Tibial nerve (tissue), 4 donors: Measurements from ENCODE around the gene ZNF699. TPM values are rescaled to one million over a fixed set of nuclear protein-coding genes. Genes with fewer than 3 reads are reported as not detected.
A peak's percentile ranks its signal among the peaks of the same experiment; 100 is the strongest.

ENCODE experiments used
- DNase-seq, 2 donors: peaks; one replicate each; pipeline ENCODE4 v3.0.0-alpha.2; 2019; ENCODE audit warnings: low spot score in 2 of 2
- H3K27ac ChIP-seq, 4 donors: fragments of 200-600 bp; sonication (generic) in 3 of 4; one replicate each; pipeline ENCODE4 v1.5.1; 2017 to 2019; ENCODE audit warnings: mild to moderate bottlenecking in 1 of 4
- H3K27me3 ChIP-seq, 2 donors: fragments of 200-600 bp; sonication (generic) in 1 of 2; one replicate each; pipeline versions ENCODE4 v1.5.1 to v1.6.0; 2017 to 2019
- H3K36me3 ChIP-seq, 3 donors: fragments of 200-600 bp; sonication (generic); one replicate each; pipeline ENCODE4 v1.5.1; 2018 to 2019
- H3K4me1 ChIP-seq, 4 donors: fragments of 200-600 bp; sonication (generic) in 3 of 4; one replicate each; pipeline ENCODE4 v1.5.1; 2017 to 2019
- H3K4me3 ChIP-seq, 4 donors: fragments of 200-600 bp; sonication (generic) in 3 of 4; one replicate each; pipeline ENCODE4 v1.5.1; 2017 to 2019; ENCODE audit warnings: mild to moderate bottlenecking in 1 of 4, moderate library complexity in 1 of 4
- H3K9me3 ChIP-seq, 4 donors: fragments of 200-600 bp; sonication (generic) in 3 of 4; one replicate each; pipeline ENCODE4 v1.5.1; 2017 to 2019
- EP300 ChIP-seq, 2 donors: sonication (generic); formaldehyde crosslinking; IDR thresholded peaks; one replicate each; pipeline ENCODE4 v1.6.1; 2017; ENCODE audit warnings: antibody characterized with exemption in 2 of 2, mild to moderate bottlenecking in 1 of 2
- POLR2A ChIP-seq, 2 donors: fragments of 450-650 bp; IDR thresholded peaks; one replicate each; pipeline ENCODE4 v1.6.1; 2017; ENCODE audit warnings: antibody characterized with exemption in 2 of 2, mild to moderate bottlenecking in 2 of 2, moderate library complexity in 2 of 2
- WGBS, 2 donors: methylation state at CpG; one replicate each; pipeline ENCODE4 v1.1.5; 2018; 5-methylcytosine and 5-hydroxymethylcytosine counted together
- total RNA-seq, 4 donors: library from RNA; depleted of rRNA; stranded (reverse); fragments of >200 nt; gene quantifications; one replicate each; pipeline ENCODE4 v1.1.0, GENCODE V29; 2016
- TF ChIP-seq, protein P1 (sequence below), 5 experiments: fragments of 200-600 bp in 3 of 5; fragments of 450-650 bp in 2 of 5; sonication (generic) in 3 of 5; IDR thresholded peaks; one replicate each; pipeline ENCODE4 v1.5.1; 2016 to 2019; ENCODE audit warnings: antibody characterized with exemption in 5 of 5, mild to moderate bottlenecking in 3 of 5, moderate library complexity in 2 of 5

The ZNF699 gene
- total RNA-seq: 10 to 100 TPM; 15.0 to 26.7 (median 22.6) TPM

GRCh38 chr19:9309139-9309973 is at the start of gene ZNF699:
Gene ZNF699, minus strand, starts transcription at chr19:9309838. Its CDS starts 4,719 bp downstream, at chr19:9305119.
- Histone ChIP-seq H3K27ac (peak within 1 kb of the TSS; percentile 77 to 99 (median 97)), H3K27me3 (no peaks in the 10 kb centered on the region), H3K4me1 (peaks cover 0 to 21% (median 7%) of the 10 kb centered on the region in 4 donors), H3K36me3 (peaks cover 0 to 28% (median 4%) of the 10 kb centered on the region in 3 donors), H3K4me3 (peak within 1 kb of the TSS; percentile 63 to 95 (median 86)), H3K9me3 (peaks cover 0 to 38% (median 3%) of the 10 kb centered on the region in 4 donors)
- WGBS, 2 donors: 1% methylated on average over 41 to 45 of the region's 63 CpGs
- peak; percentile 95 to 97 for DNase-seq
- TF ChIP-seq, protein P1, sequence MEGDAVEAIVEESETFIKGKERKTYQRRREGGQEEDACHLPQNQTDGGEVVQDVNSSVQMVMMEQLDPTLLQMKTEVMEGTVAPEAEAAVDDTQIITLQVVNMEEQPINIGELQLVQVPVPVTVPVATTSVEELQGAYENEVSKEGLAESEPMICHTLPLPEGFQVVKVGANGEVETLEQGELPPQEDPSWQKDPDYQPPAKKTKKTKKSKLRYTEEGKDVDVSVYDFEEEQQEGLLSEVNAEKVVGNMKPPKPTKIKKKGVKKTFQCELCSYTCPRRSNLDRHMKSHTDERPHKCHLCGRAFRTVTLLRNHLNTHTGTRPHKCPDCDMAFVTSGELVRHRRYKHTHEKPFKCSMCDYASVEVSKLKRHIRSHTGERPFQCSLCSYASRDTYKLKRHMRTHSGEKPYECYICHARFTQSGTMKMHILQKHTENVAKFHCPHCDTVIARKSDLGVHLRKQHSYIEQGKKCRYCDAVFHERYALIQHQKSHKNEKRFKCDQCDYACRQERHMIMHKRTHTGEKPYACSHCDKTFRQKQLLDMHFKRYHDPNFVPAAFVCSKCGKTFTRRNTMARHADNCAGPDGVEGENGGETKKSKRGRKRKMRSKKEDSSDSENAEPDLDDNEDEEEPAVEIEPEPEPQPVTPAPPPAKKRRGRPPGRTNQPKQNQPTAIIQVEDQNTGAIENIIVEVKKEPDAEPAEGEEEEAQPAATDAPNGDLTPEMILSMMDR (IDR thresholded peaks at IDR 0.05): peak in 1 of 5 experiments; percentile 22
- TF ChIP-seq EP300 (IDR thresholded peaks at IDR 0.05) (peak; percentile 65 to 86), POLR2A (IDR thresholded peaks at IDR 0.05) (peak; percentile 31 to 73)

DNA sequence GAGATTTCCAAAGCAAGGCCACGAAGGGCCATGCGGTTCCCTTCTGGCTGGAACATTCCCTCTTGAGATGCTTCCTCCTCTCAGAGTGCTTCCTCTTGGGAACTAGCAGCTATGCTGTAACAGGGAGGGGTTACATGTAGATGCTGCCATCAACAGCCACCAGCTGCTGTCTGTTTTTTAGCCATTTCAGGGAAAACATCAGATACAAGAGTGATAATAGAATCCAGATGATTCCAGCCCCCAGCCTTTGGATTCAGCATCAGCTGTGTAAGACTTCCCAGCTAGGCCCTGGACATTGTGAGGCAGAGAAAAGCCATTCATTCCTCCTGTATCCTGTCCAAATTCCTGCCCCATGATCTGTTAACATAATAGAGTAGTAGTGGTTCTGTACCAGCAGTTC is 45.0 kb upstream of the ZNF699 start:
- peaks cover 0 to 100% (median 0%) of the 10 kb centered on the region in 3 donors for H3K36me3 ChIP-seq
- 70 to 93% methylated on average over 2 of the region's 2 CpGs for WGBS, 2 donors

DNA sequence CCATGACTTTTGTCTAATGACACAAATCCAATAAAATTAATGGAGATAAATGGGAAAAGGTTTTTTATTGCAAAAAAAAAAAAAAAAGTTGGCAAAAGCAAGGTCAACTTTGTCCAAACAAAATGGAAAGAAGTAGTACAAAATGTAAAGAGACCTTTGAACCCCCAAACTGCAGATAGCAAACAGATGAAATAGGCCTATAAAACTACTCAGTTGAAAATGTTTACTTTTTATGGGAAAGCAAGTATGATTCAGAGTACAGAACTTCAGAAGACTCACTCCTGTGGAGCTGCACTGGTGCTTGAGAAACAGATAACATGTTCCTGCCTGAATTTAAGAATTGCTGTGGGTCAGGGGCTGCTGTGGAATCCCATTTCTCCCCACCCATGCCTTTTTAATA is 43.4 kb upstream of the ZNF699 start:
- Histone ChIP-seq H3K4me3 (no peak overlapping the region), H3K27me3 (no peaks in the 10 kb centered on the region), H3K27ac (no peak overlapping the region), H3K9me3 (peaks cover 0 to 100% (median 51%) of the 10 kb centered on the region in 4 donors), H3K4me1 (no peaks in the 10 kb centered on the region), H3K36me3 (peaks cover 0 to 99% (median 0%) of the 10 kb centered on the region in 3 donors)
- DNase-seq: no peak
- TF ChIP-seq POLR2A (IDR thresholded peaks at IDR 0.05) (no peak), EP300 (IDR thresholded peaks at IDR 0.05) (no peak)
- TF ChIP-seq, protein P1 (IDR thresholded peaks at IDR 0.05): no peak

More for the DNA sequence above, 45.0 kb upstream of the ZNF699 start:
- no peak for TF ChIP-seq EP300 (IDR thresholded peaks at IDR 0.05)
- TF ChIP-seq, protein P1 (IDR thresholded peaks at IDR 0.05): no peak
- no peak for TF ChIP-seq POLR2A (IDR thresholded peaks at IDR 0.05)
- H3K4me3 ChIP-seq: no peak overlapping the region
- H3K9me3 ChIP-seq: peaks cover 0 to 100% (median 51%) of the 10 kb centered on the region in 4 donors
- no peak overlapping the region for H3K27ac ChIP-seq
- no peak for DNase-seq
- no peaks in the 10 kb centered on the region for H3K4me1 ChIP-seq
- no peaks in the 10 kb centered on the region for H3K27me3 ChIP-seq

DNA sequence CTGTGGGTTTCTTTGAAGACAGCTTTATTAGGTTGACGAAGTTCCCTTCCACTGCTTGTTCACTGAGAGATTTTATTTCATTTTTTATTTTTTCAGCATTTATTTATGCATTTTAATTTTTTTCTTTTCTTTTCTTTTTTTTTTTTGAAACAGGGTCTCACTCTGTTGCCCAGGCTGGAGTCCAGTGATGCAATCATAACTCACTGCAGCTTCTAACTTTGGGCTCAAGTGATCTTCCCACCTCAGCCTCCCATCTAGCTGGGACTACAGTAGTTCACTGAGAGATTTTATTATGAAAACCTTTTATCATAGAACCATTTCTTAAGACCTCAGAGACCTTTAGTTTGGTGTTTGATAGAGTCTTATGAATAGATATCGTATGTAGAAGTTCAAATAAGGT is 42.9 kb upstream of the ZNF699 start:
- DNase-seq: no peak
- 91 to 95% methylated on average over 2 of the region's 2 CpGs for WGBS, 2 donors
- Histone ChIP-seq H3K36me3 (peaks cover 0 to 99% (median 0%) of the 10 kb centered on the region in 3 donors), H3K4me3 (no peak overlapping the region), H3K9me3 (peaks cover 0 to 100% (median 51%) of the 10 kb centered on the region in 4 donors), H3K4me1 (no peaks in the 10 kb centered on the region), H3K27ac (no peak overlapping the region), H3K27me3 (no peaks in the 10 kb centered on the region)
- TF ChIP-seq EP300 (IDR thresholded peaks at IDR 0.05) (no peak), POLR2A (IDR thresholded peaks at IDR 0.05) (no peak)
- TF ChIP-seq, protein P1 (IDR thresholded peaks at IDR 0.05): no peak

DNA sequence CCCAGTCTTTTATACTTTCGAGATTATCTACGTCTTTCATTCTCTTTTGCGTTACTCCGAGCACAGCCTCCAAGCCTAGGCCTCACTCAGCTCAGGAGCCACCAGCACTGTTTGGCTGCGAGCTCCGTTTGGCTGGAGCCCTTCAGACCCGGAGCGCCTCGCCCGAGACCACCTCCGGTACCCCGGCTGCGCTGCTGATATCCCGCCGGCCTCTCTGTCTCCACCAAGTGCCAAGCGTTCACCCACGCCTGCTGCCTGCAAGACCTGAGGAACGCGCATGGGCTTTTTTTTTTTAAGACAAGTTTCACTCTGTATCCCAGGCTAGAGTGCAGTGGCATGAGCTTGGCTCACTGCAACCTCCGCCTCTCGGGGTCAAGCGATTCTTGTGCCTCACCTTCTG is 39.0 kb upstream of the ZNF699 start:
- peaks cover 0 to 100% (median 52%) of the 10 kb centered on the region in 4 donors for H3K9me3 ChIP-seq
- WGBS, 2 donors: 98% methylated on average over 22 of the region's 22 CpGs
- DNase-seq: no peak
- H3K4me1 ChIP-seq: no peaks in the 10 kb centered on the region
- no peak for TF ChIP-seq EP300 (IDR thresholded peaks at IDR 0.05)
- TF ChIP-seq, protein P1 (IDR thresholded peaks at IDR 0.05): no peak
- TF ChIP-seq POLR2A (IDR thresholded peaks at IDR 0.05): no peak
- H3K36me3 ChIP-seq: peaks cover 0 to 99% (median 8%) of the 10 kb centered on the region in 3 donors
- H3K27ac ChIP-seq: no peak overlapping the region
- no peak overlapping the region for H3K4me3 ChIP-seq
- H3K27me3 ChIP-seq: no peaks in the 10 kb centered on the region
